HepG2 (cell line): ENCODE data around the gene SEPTIN5. TPM values are rescaled to one million over a fixed set of nuclear protein-coding genes. Genes with fewer than 3 reads are reported as not detected.
A peak's percentile ranks its signal among the peaks of the same experiment; 100 is the strongest.

ENCODE experiments used
- ARID5B ChIP-seq: IDR thresholded peaks from 2 replicates; pipeline ENCODE4 v1.4.0; 2020; ENCODE audit warnings: mild to moderate bottlenecking, missing genetic modification reagents
- ATF4 ChIP-seq, 2 experiments: fragments of 450-650 bp in 1 of 2; sonication (generic) in 1 of 2; formaldehyde crosslinking; IDR thresholded peaks; 2 replicates each; pipeline versions ENCODE4 v1.5.0 to v1.8.0; 2020 to 2022; ENCODE audit warnings: mild to moderate bottlenecking in 1 of 2, missing genetic modification reagents in 1 of 2
- BHLHE40 ChIP-seq: IDR thresholded peaks from 2 replicates; pipeline ENCODE4 v1.6.1; 2011; ENCODE audit warnings: low read length, improper control_type of control experiment
- ETV5 ChIP-seq: IDR thresholded peaks from 2 replicates; pipeline ENCODE4 v1.6.1; 2018; ENCODE audit warnings: missing biosample characterization, missing genetic modification reagents, inconsistent platforms, borderline replicate concordance
- HDAC1 ChIP-seq: sonication (generic); formaldehyde crosslinking; IDR thresholded peaks from 2 replicates; pipeline ENCODE4 v1.5.1; 2020; ENCODE audit warnings: mild to moderate bottlenecking, missing genetic modification reagents
- HINFP ChIP-seq: sonication (generic); formaldehyde crosslinking; IDR thresholded peaks from 2 replicates; pipeline ENCODE4 v1.4.0; 2020; ENCODE audit warnings: low read depth, mild to moderate bottlenecking, missing genetic modification reagents
- HNRNPLL ChIP-seq: fragments of 200-400 bp; formaldehyde crosslinking; IDR thresholded peaks from 2 replicates; pipeline ENCODE4 v1.6.1; 2017; ENCODE audit warnings: mild to moderate bottlenecking, low read depth, low read length; ENCODE audit not compliant: poor library complexity, severe bottlenecking
- IRX3 ChIP-seq: sonication (generic); formaldehyde crosslinking; IDR thresholded peaks from 2 replicates; pipeline ENCODE4 v1.8.1; 2023; ENCODE audit warnings: mild to moderate bottlenecking, low read depth, missing genetic modification reagents, borderline replicate concordance
- LCORL ChIP-seq, 2 experiments: fragments of 450-650 bp in 1 of 2; sonication (generic) in 1 of 2; formaldehyde crosslinking in 1 of 2; IDR thresholded peaks; 2 replicates each; pipeline versions ENCODE4 v1.5.0 to v1.6.1; 2017 to 2020; ENCODE audit warnings: antibody characterized with exemption in 1 of 2, missing genetic modification reagents in 1 of 2
- MAFF ChIP-seq: IDR thresholded peaks from 2 replicates; pipeline ENCODE4 v1.6.1; 2011; ENCODE audit warnings: low read depth, low read length, improper control_type of control experiment
- MAFK ChIP-seq, 2 experiments: IDR thresholded peaks in 1 of 2; conservative IDR thresholded peaks in 1 of 2; 2 replicates each; pipeline ENCODE4 v1.6.1; 2011; ENCODE audit warnings: improper control_type of control experiment in 2 of 2, low read length in 2 of 2
- RARA ChIP-seq: IDR thresholded peaks from 2 replicates; pipeline ENCODE4 v1.6.1; 2016; ENCODE audit warnings: missing genetic modification reagents, missing compliant biosample characterization
- TFAP4 ChIP-seq: sonication (generic); IDR thresholded peaks from 2 replicates; pipeline ENCODE4 v1.6.1; 2016; ENCODE audit warnings: low read depth, borderline replicate concordance
- USF2 ChIP-seq, 2 experiments: sonication (generic) in 1 of 2; formaldehyde crosslinking in 1 of 2; IDR thresholded peaks; 2 replicates each; pipeline versions ENCODE4 v1.5.1 to v1.6.1; 2011 to 2020; ENCODE audit warnings: borderline replicate concordance in 1 of 2, low read depth in 1 of 2, low read length in 1 of 2, mild to moderate bottlenecking in 1 of 2, missing genetic modification reagents in 1 of 2, moderate library complexity in 1 of 2
- XRCC5 ChIP-seq: fragments of 200-400 bp; formaldehyde crosslinking; optimal IDR thresholded peaks from 2 replicates; pipeline ENCODE3; 2017; ENCODE audit warnings: mild to moderate bottlenecking, low read length
- ZNF264 ChIP-seq: sonication (generic); formaldehyde crosslinking; IDR thresholded peaks from 2 replicates; pipeline ENCODE4 v1.4.0; 2020; ENCODE audit warnings: missing genetic modification reagents
- ZNF33B ChIP-seq: sonication (generic); formaldehyde crosslinking; IDR thresholded peaks from 2 replicates; pipeline ENCODE4 v1.5.1; 2020; ENCODE audit warnings: mild to moderate bottlenecking, missing genetic modification reagents
- ZNF572 ChIP-seq: sonication (generic); formaldehyde crosslinking; IDR thresholded peaks from 2 replicates; pipeline ENCODE4 v1.5.1; 2020; ENCODE audit warnings: mild to moderate bottlenecking, missing genetic modification reagents
- polyA plus RNA-seq, 8 experiments: library from polyadenylated mRNA; depleted of rRNA in 3 of 8; stranded (reverse) in 7 of 8; unstranded in 1 of 8; fragments of >200 nt; fragmentation: Illumina TruSeq in 4 of 8; extraction: Trizol in 4 of 8; gene quantifications; 2 replicates each; pipeline versions ENCODE4 v1.2.1 to v1.2.3, GENCODE V29; 2011 to 2016; ENCODE audit warnings: low read depth in 4 of 8, missing spikeins in 1 of 8, mixed read lengths in 1 of 8; ENCODE audit not compliant: insufficient read depth in 1 of 8
- total RNA-seq, 5 experiments: library from RNA; depleted of rRNA; stranded (reverse); fragments of >200 nt; fragmentation: Illumina TruSeq; extraction: Trizol; gene quantifications; 2 replicates each; pipeline ENCODE4 v1.2.3, GENCODE V29; 2016; ENCODE audit warnings: low read depth in 1 of 5

SEPTIN5 gene
- total and polyA plus RNA-seq, 2 of the 13 experiments (the other 11 are each of a cell fraction or from before 2014, with no cell fraction given): 0.33 TPM; not detected in 1

GRCh38 chr22:19767427-19768341 lies 53.4 kb downstream of the SEPTIN5 start (continued):
- TF ChIP-seq ARID5B (CRISPR knock-in tag): 0 out of 2 replicates have a peak, but pooled peaks have one; percentile 10
- TF ChIP-seq MAFF: 0 out of 2 replicates have a peak, but pooled peaks have one; percentile 0
- peak; percentile 32; the same call in 1 of the 2 replicates for TF ChIP-seq BHLHE40
- no peak for TF ChIP-seq ZNF264 (CRISPR knock-in tag)
- TF ChIP-seq IRX3: no peak
- 0 out of 2 replicates have a peak, but pooled peaks have one; percentile 12 for TF ChIP-seq ETV5 (CRISPR knock-in tag)
- TF ChIP-seq ATF4 (CRISPR knock-in tag; IDR thresholded peaks at IDR 0.05): no peak
- no peak for TF ChIP-seq LCORL (IDR thresholded peaks at IDR 0.05)
- TF ChIP-seq LCORL (CRISPR knock-in tag; IDR thresholded peaks at IDR 0.05): no peak
- no peak for TF ChIP-seq MAFK (conservative IDR thresholded peaks at IDR 0.05 in 1 of 2, IDR thresholded peaks at IDR 0.05 in 1 of 2; ENCODE audit: low read length in 2 of 2)
- no peak for TF ChIP-seq HNRNPLL
- no peak for TF ChIP-seq ZNF572 (CRISPR knock-in tag)
- no peak for TF ChIP-seq HINFP (CRISPR knock-in tag)
- TF ChIP-seq HDAC1: no peak
- TF ChIP-seq USF2 (IDR thresholded peaks at IDR 0.05; ENCODE audit: low read depth, low read length): no peak
- no peak for TF ChIP-seq USF2 (CRISPR knock-in tag; IDR thresholded peaks at IDR 0.05; ENCODE audit: borderline replicate concordance)
- no peak for TF ChIP-seq XRCC5
- TF ChIP-seq TFAP4: peak; percentile 18; the same call in 1 of the 2 replicates
- TF ChIP-seq ZNF33B (CRISPR knock-in tag): no peak
- no peak for TF ChIP-seq RARA (CRISPR knock-in tag)
